ENCODE results near the gene ECT2.
"Not testable (repeated sequence)": the region's sequence is repeated elsewhere in the genome, so short reads cannot be mapped to it uniquely, and the experiment has no call there.

Gene ECT2

DNA sequence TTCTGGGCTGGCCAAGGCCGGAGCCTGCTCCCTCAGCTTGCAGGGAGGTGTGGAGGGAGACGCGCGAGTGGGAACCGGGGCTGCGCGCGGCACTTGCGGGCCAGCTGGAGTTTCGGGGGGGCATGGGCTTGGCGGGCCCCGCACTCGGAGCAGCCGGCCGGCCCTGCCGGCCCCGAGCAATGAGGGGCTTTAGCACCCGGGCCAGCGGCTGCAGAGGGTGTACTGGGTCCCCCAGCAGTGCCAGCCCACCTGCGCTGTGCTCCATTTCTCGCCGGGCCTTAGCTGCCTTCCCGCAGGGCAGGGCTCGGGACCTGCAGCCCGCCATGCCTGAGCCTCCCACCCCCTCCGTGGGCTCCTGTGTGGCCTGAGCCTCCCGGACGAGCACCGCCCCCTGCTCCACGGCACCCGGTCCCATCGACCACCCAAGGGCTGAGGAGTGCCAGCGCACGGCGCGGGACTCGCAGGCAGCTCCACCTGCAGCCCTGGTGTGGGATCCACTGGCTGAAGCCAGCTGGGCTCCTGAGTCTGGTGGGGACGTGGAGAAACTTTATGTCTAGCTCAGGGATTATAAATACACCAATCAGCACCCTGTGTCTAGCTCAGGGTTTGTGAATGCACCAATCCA, 116.3 kb downstream of the ECT2 start:
- DNase-seq (ENCODE audit: low spot score): not testable (repeated sequence)

- DNase-seq (ENCODE audit: low spot score): no peak
Observed at GRCh38 chr3:172868582-172869200, 118.2 kb downstream of the ECT2 start.

GRCh38 chr3:172869368-172869771, 118.8 kb downstream of the ECT2 start:
- no peak for DNase-seq (ENCODE audit: low spot score)

GRCh38 chr3:172869784-172870518, 119.4 kb downstream of the ECT2 start:
- no peak for DNase-seq (ENCODE audit: low spot score)

Data from germinal center (tissue), 1 donor.